HL-60 (cell line): ENCODE measurements around the gene RIMBP3C.

Source experiments
- CTCF ChIP-seq: IDR thresholded peaks from one replicate; pipeline ENCODE4 v1.5.1; 2011; ENCODE audit warnings: low read length, control low read depth, inconsistent platforms; ENCODE audit not compliant: insufficient read depth
- GABPA ChIP-seq: IDR thresholded peaks from 2 replicates; pipeline ENCODE4 v1.6.1; 2012; ENCODE audit warnings: low read depth
- POLR2AphosphoS5 ChIP-seq: IDR thresholded peaks from 2 replicates; pipeline ENCODE4 v1.6.1; 2012; ENCODE audit warnings: low read depth

- no peak for TF ChIP-seq GABPA
- no peak for TF ChIP-seq CTCF
- TF ChIP-seq POLR2AphosphoS5, result no peak
These were observed 28.2 kb upstream of the RIMBP3C start for GRCh38 chr22:21579474-21579851.
